SKM-1 (cell line): Measurements from ENCODE around the gene PTBP2.
A peak's percentile ranks its signal among the peaks of the same experiment; 100 is the strongest.

Source experiments
- DNase-seq: peaks from one replicate; lab custom pipeline; 2025; ENCODE audit not compliant: unreplicated experiment; lab: John Stamatoyannopoulos, UW

Gene PTBP2

GRCh38 chr1:96820107-96820506 lies 98.5 kb downstream of the PTBP2 start:
- no peak for DNase-seq

DNA sequence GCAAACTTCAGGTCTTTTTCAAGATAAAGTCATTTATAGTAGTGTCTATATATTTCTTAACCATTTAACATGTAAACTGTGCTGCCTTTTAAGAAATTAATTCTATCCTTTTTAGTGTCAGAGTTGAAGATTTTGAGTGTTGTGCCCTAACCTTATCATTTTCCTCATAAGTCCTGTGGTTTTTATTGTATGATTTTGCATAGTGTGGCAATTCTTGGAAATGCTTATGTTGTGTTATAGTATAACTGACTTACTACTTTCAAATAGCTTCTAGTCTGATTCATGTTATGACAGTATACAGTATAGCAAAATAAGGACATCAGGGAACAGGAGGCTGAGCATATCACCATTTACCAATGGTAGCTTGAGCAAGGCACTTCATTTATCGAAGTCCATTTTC lies 99.1 kb downstream of the PTBP2 start:
- DNase-seq, result no peak

DNA sequence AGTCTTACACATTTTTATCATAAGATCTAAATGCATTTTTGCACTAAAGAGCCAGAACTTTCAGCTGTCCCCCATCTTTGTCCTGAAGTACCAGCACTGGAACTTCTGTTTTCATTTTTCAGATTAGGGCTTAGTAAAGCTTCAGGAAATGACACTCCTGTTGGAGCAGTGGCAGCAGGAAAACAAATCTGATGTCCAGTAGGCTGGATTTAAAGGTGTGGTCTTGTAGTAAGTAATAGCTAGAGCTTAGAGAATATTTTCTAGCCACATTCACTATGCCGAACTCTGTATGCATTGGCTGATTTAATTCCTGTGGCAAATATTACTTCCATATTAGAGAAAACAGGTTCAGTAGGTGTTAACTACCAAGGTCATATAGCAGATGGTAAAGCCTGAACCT lies 103.6 kb downstream of the PTBP2 start:
- no peak for DNase-seq

DNA sequence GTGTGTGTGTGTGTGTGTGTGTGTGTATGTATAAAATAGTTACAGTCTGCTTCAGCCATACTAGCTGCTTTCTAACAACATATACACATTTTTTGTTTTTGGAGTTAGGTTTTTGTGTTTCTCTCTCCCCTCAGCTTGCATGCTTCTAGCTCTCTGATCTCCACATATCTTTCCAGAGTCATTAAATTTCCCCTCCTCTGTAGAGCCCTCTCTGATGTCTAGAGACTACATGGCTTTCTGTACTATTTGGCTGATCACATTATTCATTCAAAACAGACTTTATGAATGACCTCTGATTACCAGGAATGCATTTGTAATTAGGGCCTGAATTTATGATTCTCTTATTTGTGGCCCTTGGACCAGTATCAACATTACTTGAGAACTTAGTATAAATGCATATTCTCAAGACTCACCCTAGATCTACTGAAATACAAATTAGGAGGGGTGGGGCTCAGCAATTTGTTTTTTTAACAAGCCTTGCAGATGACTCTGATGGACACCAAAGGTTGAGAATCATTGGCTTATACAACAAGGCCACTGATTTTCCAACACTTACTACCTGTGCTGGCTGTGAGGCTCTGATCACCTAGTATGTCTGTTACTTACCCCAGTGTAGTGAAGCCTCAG lies 104.5 kb downstream of the PTBP2 start:
- no peak for DNase-seq

DNA sequence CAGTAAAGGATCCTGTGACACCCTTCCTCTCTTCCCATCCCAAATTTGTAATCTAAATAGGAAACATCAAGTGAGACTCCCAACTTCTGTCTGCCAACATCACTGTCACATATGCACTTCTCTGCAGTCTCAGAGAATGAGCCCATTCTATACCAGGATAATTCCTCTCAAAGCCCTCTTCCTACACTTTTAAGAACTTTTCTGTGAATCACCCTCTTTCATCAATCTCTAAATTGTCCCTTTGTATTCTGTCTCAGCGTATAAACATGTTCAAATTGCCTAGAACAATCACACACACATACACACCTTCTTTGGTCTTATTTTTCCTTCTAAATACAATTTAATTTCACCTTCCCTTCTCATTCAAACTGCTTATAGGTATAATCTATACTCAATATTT lies 111.8 kb downstream of the PTBP2 start:
- no peak for DNase-seq

GRCh38 chr1:96834986-96835385 lies 113.4 kb downstream of the PTBP2 start:
- DNase-seq, result no peak

GRCh38 chr1:96837057-96837780 lies 115.6 kb downstream of the PTBP2 start:
- DNase-seq, result no peak

DNA sequence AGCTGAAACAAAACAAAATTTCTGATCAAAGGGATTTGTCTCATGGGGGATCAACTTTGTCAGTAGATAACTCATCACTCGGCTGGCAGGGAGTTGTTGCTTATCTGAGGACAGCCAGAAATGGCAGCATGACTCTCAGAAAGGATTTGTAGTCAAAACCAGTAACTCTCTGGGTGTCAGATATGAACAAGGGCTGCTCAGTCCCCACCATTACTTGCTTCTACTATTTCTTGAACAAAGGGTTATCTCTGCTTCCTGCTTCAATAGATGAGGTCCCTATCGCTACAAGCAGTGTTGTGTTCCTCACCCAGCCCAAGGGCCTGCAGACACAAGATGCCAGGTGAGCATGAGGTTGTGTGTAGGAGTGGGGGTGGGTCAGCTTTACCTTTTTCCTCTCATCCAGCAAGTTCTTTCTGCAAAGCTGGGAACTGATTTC lies 116.2 kb downstream of the PTBP2 start:
- DNase-seq, result no peak

DNA sequence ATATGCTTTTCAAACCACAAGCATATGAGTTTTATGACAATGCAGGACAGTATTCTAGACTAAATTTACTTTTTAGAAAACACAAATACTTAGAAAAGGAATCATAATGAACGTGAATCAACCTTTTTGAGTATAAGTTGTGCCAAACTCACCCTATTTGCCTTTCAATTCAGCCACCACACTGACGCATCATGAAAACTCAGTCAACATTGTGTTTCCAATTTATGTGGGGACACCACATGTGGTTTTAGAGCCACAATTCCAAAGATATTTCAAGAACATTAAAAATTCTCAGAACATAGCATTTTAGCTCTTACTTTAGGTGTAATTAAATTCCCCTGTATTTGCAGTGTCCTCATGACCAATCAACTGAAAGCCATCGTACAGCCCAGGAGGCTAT lies 118.8 kb downstream of the PTBP2 start:
- DNase-seq, result no peak

DNA sequence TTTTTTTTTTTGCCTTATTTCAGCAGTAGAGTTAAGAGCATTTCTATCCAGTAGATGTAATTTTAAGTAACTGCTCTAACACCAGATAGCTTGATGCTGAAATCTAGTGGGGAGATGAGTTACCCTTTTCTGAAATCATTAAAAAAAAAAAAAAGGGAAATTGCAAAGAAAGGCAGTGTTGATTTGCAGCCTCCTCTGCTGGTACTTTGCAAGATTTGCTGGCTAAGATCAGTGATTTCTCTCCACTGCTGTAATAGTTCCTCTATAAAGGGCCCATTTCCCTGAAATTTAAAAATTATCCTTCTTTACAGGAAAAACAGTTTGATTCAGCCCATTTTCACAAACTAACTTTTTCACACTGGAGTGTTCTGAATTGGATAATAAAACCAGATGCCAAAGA lies 120.6 kb downstream of the PTBP2 start:
- DNase-seq, result peak; percentile 21

- no peak for DNase-seq
These were observed 121.6 kb downstream of the PTBP2 start for GRCh38 chr1:96843196-96843595.

GRCh38 chr1:96843601-96844000 lies 122.0 kb downstream of the PTBP2 start:
- DNase-seq, result no peak

- DNase-seq, result peak; percentile 29
These were observed 123.9 kb downstream of the PTBP2 start for GRCh38 chr1:96845464-96845863.

GRCh38 chr1:96861836-96862235 lies 140.3 kb downstream of the PTBP2 start:
- no peak for DNase-seq

GRCh38 chr1:96863449-96863848 lies 141.9 kb downstream of the PTBP2 start:
- DNase-seq, result no peak
